NOMO-1 treated with dmso at 0.1 percent for 144 hours (cell line): ENCODE data around the gene PSMD11.
"Not testable (repeated sequence)": the region's sequence is repeated elsewhere in the genome, so short reads cannot be mapped to it uniquely, and the experiment has no call there.

Source experiments
- DNase-seq: peaks from one replicate; lab custom pipeline; 2025; ENCODE audit not compliant: unreplicated experiment; lab: John Stamatoyannopoulos, UW

Gene PSMD11

GRCh38 chr17:32444301-32445073 lies at the start of gene PSMD11:
Gene PSMD11, plus strand, starts transcription at chr17:32444510. Its CDS starts 14 bp downstream, at chr17:32444524.
- DNase-seq: peak; percentile 93

DNA sequence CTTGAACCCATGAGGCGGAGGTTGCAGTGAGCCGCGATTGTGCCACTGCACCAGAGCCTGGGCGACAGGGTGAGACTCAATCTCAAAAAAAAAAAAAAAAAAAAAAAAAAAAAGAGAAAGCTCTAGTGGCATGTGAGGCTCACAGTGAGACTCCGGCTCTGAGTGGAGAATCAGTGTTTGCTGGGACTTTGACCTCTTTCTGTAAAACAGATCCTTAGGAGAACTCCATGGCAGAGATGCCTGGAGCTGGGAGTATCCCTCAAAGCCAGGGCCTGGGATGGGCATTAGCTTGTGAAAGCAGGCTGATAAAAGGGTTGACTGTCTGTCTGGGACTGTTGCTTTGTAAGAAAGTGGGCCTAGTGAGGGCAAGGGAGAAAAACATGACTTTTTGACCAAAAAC lies 48.0 kb upstream of the PSMD11 start:
- no peak for DNase-seq

DNA sequence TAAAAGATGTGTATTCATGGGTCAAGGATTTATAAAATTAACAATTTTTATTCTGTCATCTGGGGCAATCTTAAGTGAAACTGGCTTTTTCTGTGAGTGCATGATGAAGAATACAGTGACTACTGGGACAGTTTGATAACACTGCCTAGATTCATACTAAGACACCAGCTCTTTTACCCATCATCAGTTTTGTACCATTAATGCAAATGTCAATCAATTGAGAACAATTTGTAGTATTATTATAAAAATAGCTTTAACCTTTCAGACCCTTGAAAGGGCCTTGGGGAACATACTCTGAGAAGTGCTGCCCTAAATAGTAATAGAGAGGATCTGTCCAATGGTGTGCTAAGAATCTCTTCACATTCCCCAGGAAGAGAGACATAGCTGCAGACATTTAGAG lies 45.4 kb upstream of the PSMD11 start:
- DNase-seq: no peak

GRCh38 chr17:32410085-32410484 lies 34.2 kb upstream of the PSMD11 start:
- DNase-seq: not testable (repeated sequence)

DNA sequence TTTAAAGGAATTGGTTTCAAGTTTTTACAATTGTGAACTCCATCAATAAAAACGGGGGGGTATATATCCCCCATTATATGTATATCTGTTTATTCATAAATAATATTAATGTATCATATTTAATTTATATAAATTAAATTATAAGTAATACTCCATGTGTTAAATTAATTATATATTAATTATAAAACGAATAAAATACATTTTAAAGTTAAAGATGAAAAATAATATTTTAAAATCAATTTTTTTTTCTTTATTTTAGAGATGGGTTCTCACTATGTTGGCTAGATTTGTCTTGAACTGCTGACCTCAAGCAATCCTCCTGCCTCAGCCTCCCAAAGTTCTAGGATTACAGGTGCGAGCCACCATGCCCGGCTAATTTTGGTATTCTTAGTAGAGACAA lies 17.4 kb upstream of the PSMD11 start:
- DNase-seq: no peak

DNA sequence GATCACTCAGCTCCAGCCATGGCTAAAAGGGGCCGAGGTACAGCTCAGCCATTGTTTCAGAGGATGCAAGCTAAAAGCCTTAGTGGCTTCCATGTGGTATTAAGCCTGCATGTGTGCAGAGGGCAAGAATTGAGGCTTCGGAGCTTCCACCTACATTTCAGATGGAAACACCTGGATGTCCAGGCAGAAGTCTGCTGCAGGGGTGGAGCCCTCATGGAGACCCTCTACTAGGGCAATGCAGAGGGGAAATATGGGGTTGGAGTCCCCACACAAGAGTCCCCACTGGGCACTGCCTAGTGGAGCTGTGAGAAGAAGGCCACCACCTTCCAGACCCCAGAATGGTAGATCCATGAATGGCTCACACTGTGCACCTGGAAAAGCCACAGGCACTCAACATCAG lies 14.7 kb upstream of the PSMD11 start:
- no peak for DNase-seq

DNA sequence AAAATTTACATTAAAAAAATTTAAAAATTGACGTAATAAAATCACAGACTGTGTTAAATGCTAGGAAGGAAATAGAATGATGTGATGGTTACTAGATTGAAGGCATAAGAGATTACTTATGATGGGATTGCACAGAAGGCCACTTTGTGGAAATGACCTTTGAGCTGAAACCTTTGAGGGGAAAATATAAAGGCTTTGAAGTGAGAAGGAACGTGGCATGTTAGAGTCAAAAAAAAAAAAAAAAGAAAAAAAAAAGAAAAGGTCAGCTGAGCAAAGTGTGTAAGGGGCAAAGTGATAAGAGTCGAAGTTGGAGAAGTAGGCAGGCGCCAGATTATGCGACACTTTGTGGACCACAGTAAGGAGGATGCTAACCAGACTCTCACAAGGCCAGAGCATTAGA lies 3.6 kb upstream of the PSMD11 start:
- DNase-seq: no peak

DNA sequence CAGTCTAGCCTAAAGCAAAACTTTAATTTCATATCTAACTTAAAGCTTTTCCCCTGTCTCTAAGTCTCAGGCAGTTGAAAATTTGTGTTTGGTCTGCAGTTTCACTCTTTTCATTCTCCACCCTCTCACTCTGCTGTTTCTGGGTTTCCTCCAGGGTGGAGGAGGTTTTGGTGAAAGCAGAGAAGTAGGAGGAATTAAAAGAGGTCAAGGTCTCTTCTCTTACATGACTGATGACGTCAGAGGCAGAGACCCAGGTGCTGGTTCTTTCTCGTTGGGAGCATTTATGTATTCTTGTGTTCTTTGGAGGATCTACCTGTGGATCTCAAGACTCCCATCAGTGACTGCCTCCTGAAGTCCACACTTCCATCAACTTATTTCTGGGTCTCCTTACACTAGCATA lies 2.4 kb upstream of the PSMD11 start:
- DNase-seq: no peak

DNA sequence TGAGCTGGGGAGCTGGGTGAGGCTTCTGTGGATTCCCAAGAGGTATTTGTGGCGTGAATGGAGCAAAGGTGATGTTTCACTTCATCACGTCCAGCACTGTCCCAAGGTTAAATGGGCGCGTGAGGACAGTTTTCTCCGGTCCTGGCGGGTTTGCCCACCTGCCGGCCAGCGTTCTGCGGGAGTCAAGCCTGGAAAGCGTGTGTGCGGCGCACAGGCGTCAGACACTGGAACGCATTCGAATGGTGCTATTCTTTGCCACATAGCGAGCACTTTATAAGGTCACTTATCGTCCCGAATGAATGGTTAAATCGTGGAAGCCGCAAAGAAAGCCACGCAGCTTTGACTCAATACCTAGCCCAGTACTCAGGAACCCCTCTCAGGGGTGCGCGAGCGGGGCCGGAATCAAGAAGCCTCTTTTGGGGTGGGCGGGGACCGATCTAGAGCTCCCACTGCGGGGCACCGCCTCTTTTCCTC lies 446 bp upstream of the PSMD11 start:
- DNase-seq: no peak

DNA sequence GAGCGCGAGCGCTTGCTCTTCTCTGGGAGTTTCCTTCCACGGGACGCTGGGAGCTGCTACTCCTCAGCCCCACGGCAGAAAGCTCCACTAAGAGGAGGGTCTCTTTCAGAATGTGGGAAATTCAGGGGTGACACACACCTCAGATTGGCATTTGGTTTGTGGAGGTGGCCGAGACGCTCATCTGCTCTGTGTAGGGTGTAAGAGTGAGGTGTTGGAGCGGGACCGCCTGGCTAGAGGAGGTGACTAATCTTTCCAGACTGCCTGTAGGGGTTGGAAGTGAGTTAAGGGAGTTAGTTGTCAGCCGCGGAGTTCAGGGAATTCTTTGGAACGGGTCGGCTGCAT lies 735 bp downstream of the PSMD11 start:
- no peak for DNase-seq

- no peak for DNase-seq
Measured at GRCh38 chr17:32445497-32445896, 1.2 kb downstream of the PSMD11 start.

GRCh38 chr17:32445971-32446370 lies 1.7 kb downstream of the PSMD11 start:
- no peak for DNase-seq

DNA sequence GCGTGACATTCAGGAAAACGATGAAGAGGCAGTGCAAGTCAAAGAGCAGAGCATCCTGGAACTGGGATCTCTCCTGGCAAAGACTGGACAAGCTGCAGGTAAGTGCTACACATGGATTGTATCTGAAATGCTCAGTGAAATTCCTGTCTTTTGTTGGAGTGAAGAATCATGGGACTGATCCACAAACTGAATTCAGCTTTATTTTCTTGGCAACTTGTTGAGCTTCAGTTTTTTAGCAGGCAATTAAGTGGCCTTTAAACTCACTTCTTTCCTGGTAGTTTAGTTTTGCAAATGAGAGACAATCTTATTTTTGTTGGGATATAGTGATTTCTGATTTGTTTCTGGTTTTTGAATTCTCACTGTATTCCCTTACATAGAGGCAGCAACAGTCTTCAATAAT lies 2.6 kb downstream of the PSMD11 start:
- no peak for DNase-seq

DNA sequence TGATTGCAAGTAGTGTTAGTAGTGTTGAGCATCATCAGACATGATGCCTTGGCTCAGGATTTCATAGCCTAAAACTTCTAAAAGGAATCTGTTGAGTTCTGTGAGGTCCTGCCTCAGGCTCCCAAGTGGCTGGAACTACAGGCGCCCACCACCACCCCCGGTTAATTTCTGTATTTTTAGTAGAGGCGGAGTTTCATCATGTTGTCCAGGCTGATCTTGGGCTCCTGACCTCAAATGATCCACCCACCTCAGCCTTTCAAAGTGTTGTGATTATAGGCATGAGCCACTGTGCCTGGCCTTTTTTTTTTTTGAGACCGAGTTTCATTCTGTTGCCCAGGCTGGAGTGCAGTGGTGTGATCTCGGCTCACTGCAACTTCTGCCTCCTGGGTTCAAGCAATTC lies 5.7 kb downstream of the PSMD11 start:
- no peak for DNase-seq

DNA sequence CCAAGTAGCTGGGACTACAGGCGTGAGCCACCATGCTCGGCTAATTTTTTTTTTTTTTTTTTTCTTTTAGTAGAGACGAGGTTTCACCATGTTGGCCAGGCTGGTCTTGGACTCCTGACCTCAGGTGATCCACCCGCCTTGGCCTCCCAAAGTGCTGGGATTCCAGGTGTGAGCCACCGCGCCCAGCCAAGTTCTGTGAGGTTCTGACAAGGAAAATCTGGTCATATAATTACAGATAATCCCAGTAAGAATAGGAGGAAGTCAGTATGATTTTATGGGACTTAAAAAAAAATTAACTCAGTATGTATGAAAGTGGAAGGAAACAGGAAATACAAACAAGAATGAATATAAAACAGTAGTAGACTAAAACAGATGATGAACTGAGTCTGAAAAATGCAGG lies 6.1 kb downstream of the PSMD11 start:
- not testable (repeated sequence) for DNase-seq

DNA sequence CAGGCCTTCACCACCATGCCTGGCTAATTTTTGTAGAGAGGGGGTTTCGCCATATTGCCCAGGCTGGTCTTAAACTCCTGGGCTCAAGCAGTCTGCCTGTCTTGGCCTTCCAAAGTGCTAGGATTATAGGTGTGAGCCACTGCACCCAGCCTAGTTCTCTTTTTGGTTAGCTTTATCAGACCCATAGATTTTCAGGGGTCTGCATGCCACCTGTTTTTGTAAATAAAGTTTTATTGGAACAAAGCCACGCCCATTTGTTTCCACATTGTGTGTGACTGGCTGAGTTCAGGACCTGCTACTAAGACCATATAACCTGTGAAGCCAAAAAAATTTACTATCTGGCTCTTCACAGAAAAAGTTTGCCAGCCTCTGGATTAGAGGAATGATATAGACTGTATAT lies 7.6 kb downstream of the PSMD11 start:
- no peak for DNase-seq

DNA sequence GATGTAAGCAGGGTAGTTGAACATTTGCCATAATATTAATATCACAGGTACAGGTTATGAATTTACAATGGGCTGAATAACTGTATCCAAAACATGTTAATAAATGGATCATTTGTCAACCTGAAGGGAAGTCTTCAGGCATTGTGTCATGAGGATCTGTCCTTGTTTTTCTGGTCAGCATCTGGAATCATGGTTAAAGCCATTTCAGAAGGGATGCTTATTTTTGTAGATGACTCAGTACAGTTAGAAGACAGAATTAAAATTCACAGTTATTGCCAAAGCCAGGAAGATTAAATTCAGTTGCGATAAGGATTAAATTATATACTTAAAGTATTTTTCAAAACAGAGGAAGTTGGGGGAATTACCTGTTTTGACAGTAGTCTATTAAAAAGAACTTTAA lies 8.0 kb downstream of the PSMD11 start:
- no peak for DNase-seq

DNA sequence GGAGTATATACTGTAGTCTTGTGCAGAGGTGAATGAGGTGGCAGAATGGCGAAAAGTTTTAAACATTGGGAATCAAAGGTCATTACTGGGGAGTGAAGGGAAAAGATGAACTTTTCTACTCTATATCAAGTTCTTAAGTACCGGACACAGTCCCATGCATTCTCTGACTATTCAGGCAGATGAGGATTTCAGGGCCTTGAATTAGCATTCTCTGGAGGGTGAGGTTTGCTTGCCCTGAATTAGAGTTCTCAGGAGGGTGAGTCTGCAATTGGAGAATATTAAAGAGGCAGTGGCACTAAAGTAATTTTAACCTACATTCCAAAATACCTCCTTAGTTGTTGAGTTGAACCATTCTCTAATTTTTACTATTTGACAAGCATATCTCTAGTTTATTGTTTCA lies 9.1 kb downstream of the PSMD11 start:
- DNase-seq: no peak

GRCh38 chr17:32458371-32458770 lies 14.1 kb downstream of the PSMD11 start:
- no peak for DNase-seq

DNA sequence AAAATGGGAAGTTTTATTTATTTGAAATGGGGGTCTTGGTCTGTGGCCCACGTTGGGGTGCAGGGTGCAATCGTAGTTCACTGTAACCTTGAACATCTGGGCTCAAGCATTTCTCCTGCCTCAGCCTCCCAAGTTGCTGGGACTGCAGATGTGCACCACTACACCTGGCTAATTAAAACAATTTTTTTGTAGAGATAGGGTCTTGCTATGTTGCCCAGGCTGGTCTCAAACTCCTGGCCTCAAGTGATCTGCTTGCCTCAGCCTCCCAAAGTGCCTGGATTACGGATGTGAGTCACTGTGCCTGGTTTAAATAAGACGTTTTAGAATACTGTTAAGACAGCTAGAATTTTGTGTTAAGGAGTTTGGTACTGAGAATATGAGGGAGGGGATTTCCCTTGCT lies 15.7 kb downstream of the PSMD11 start:
- no peak for DNase-seq

DNA sequence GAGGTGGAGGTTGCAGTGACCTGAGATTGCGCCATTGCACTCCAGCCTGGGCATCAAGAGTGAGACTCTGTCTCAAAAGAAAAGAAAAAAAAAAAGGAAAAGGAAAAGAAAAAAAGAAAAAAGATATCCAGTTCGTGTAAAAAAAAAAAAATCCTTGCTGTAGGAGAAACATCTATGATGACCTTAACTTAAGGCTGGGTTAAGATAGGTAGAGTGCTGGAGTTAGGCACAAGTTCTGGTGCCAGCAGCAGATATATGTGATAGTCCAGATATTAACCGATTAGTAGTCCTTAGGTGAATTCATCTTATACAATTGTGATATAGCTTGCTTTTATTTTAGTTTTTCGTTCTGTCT lies 17.2 kb downstream of the PSMD11 start:
- DNase-seq: no peak

GRCh38 chr17:32461853-32462617 lies 17.7 kb downstream of the PSMD11 start:
- peak; percentile 34 for DNase-seq

GRCh38 chr17:32463304-32463703 lies 19.0 kb downstream of the PSMD11 start:
- no peak for DNase-seq
